ENCODE data around the gene PBRM1. TPM values are rescaled to one million over a fixed set of nuclear protein-coding genes. Genes with fewer than 3 reads are reported as not detected.

The PBRM1 gene
- total RNA-seq, 1 donor from 2014 or later, result 62.1 TPM

GRCh38 chr3:52568069-52568468 lies 117.6 kb downstream of the PBRM1 start:
- DNase-seq, result no peak
- Mint-ChIP-seq H3K27ac (no peak overlapping the region), H3K4me3 (no peak overlapping the region), H3K4me1 (no peaks in the 10 kb centered on the region), H3K36me3 (ENCODE audit: low read depth) (peaks cover 41% of the 10 kb centered on the region), H3K9me3 (no peaks in the 10 kb centered on the region), H3K27me3 (no peaks in the 10 kb centered on the region)
- POLR2A ChIA-PET, result no interaction called here
- intact Hi-C loops (cut with micrococcal nuclease), result no loop called here
- CTCF ChIA-PET, result no interaction called here
- no peak for ATAC-seq (ENCODE audit: low read depth)
- no peak for TF ChIP-seq CTCF (IDR thresholded peaks at IDR 0.05)

- Mint-ChIP-seq H3K27ac (no peak overlapping the region), H3K36me3 (ENCODE audit: low read depth) (peaks cover 63% of the 10 kb centered on the region), H3K27me3 (no peaks in the 10 kb centered on the region), H3K9me3 (no peaks in the 10 kb centered on the region), H3K4me3 (no peak overlapping the region), H3K4me1 (no peaks in the 10 kb centered on the region)
- DNase-seq (no peak), ATAC-seq (ENCODE audit: low read depth) (no peak)
- POLR2A ChIA-PET, result no interaction called here
- CTCF ChIA-PET, result no interaction called here
- TF ChIP-seq CTCF (IDR thresholded peaks at IDR 0.05), result no peak
- intact Hi-C loops (cut with micrococcal nuclease), result no loop called here
Observed at GRCh38 chr3:52563984-52564383, 121.7 kb downstream of the PBRM1 start.

GRCh38 chr3:52561028-52561747 lies 124.5 kb downstream of the PBRM1 start:
- Mint-ChIP-seq H3K4me3 (no peak overlapping the region), H3K9me3 (no peaks in the 10 kb centered on the region), H3K27me3 (no peaks in the 10 kb centered on the region), H3K27ac (no peak overlapping the region), H3K36me3 (ENCODE audit: low read depth) (peaks cover 75% of the 10 kb centered on the region), H3K4me1 (no peaks in the 10 kb centered on the region)
- intact Hi-C loops (cut with micrococcal nuclease), result no loop called here
- no peak for TF ChIP-seq CTCF (IDR thresholded peaks at IDR 0.05)
- DNase-seq (no peak), ATAC-seq (ENCODE audit: low read depth) (no peak)
- ChIA-PET POLR2A (interaction anchor here (0.7 kb wide), 1 partner anchor 1150 kb away, joined by 3 read pairs; no protein-coding TSS in a partner anchor), CTCF (no interaction called here)

GRCh38 chr3:52558436-52558835 lies 127.3 kb downstream of the PBRM1 start:
- H3K9me3 Mint-ChIP-seq, result no peaks in the 10 kb centered on the region
- H3K27ac Mint-ChIP-seq, result no peak overlapping the region
- H3K36me3 Mint-ChIP-seq (ENCODE audit: low read depth), result peaks cover 84% of the 10 kb centered on the region
- no peak overlapping the region for H3K4me3 Mint-ChIP-seq
- no peak for TF ChIP-seq CTCF (IDR thresholded peaks at IDR 0.05)
- CTCF ChIA-PET, result no interaction called here
- POLR2A ChIA-PET, result no interaction called here
- DNase-seq (no peak), ATAC-seq (ENCODE audit: low read depth) (no peak)
- intact Hi-C loops (cut with micrococcal nuclease), result no loop called here
- H3K27me3 Mint-ChIP-seq, result no peaks in the 10 kb centered on the region
- H3K4me1 Mint-ChIP-seq, result no peaks in the 10 kb centered on the region

- CTCF ChIA-PET, result no interaction called here
Observed at GRCh38 chr3:52557011-52557960, 128.4 kb downstream of the PBRM1 start.

More at GRCh38 chr3:52557011-52557960, 128.4 kb downstream of the PBRM1 start:
- intact Hi-C loops (cut with micrococcal nuclease), result no loop called here
- no peak for TF ChIP-seq CTCF (IDR thresholded peaks at IDR 0.05)
- no peaks in the 10 kb centered on the region for H3K4me1 Mint-ChIP-seq
- no peak for ATAC-seq (ENCODE audit: low read depth)
- H3K36me3 Mint-ChIP-seq (ENCODE audit: low read depth), result peaks cover 78% of the 10 kb centered on the region
- POLR2A ChIA-PET, result no interaction called here
- no peaks in the 10 kb centered on the region for H3K9me3 Mint-ChIP-seq
- DNase-seq, result no peak
- H3K27me3 Mint-ChIP-seq, result no peaks in the 10 kb centered on the region
- H3K27ac Mint-ChIP-seq, result no peak overlapping the region
- no peak overlapping the region for H3K4me3 Mint-ChIP-seq

Data from activated B cell treated with CpG ODN at 0.5 μM for 24 hours (primary cell).